Measurements from ENCODE around the gene CEP192. TPM values are rescaled to one million over a fixed set of nuclear protein-coding genes. Genes with fewer than 3 reads are reported as not detected.

The CEP192 gene
- total RNA-seq, 3 donors from 2014 or later, result 19.8 to 38.6 (median 23.9) TPM

DNA sequence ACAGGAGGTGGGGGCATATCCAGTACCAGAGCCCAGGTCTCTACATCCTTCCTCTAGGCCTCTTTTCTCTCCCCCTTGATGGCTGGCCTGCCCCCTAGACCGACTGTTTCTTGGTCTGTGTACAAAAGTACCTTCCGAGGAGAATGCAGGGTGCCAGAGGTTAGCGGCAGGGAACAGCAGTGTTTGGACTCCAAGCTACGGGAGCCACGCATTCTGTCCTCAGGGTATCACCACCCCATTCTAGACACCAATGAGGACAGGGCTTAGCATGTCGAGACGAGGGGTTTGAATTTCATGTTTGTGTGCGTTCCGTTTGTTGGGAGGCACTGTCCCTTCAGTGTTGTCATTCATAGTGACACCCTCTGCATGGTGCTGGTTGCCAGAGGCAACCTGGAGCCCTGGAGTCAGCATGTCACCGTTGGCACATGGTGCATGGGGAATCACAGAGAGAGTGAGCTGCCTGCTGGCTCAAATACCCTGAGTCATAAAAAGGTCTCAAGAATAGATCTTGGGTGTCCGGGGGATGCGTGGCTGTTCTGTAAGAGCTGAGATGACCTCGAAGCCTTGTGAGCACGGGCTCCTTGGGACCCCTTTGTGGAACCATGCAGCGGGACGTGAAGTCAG is 170.2 kb downstream of the CEP192 start:
- H3K27me3 ChIP-seq, result no peaks in the 10 kb centered on the region
- H3K4me3 ChIP-seq, result no peak overlapping the region
- DNase-seq (ENCODE audit: low spot score in 2 of 2), result no peak
- no peaks in the 10 kb centered on the region for H3K4me1 ChIP-seq
- H3K27ac ChIP-seq, result no peak overlapping the region
- H3K9me3 ChIP-seq, result peaks cover 18 to 26% of the 10 kb centered on the region in 2 donors
- no peak for TF ChIP-seq POLR2A (IDR thresholded peaks at IDR 0.05)
- TF ChIP-seq, protein P1, sequence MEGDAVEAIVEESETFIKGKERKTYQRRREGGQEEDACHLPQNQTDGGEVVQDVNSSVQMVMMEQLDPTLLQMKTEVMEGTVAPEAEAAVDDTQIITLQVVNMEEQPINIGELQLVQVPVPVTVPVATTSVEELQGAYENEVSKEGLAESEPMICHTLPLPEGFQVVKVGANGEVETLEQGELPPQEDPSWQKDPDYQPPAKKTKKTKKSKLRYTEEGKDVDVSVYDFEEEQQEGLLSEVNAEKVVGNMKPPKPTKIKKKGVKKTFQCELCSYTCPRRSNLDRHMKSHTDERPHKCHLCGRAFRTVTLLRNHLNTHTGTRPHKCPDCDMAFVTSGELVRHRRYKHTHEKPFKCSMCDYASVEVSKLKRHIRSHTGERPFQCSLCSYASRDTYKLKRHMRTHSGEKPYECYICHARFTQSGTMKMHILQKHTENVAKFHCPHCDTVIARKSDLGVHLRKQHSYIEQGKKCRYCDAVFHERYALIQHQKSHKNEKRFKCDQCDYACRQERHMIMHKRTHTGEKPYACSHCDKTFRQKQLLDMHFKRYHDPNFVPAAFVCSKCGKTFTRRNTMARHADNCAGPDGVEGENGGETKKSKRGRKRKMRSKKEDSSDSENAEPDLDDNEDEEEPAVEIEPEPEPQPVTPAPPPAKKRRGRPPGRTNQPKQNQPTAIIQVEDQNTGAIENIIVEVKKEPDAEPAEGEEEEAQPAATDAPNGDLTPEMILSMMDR (IDR thresholded peaks at IDR 0.05), result no peak
- intact Hi-C loops (cut with DNase I; ENCODE audit: low total_unique reads), result no loop called here
- H3K36me3 ChIP-seq, result no peaks in the 10 kb centered on the region

DNA sequence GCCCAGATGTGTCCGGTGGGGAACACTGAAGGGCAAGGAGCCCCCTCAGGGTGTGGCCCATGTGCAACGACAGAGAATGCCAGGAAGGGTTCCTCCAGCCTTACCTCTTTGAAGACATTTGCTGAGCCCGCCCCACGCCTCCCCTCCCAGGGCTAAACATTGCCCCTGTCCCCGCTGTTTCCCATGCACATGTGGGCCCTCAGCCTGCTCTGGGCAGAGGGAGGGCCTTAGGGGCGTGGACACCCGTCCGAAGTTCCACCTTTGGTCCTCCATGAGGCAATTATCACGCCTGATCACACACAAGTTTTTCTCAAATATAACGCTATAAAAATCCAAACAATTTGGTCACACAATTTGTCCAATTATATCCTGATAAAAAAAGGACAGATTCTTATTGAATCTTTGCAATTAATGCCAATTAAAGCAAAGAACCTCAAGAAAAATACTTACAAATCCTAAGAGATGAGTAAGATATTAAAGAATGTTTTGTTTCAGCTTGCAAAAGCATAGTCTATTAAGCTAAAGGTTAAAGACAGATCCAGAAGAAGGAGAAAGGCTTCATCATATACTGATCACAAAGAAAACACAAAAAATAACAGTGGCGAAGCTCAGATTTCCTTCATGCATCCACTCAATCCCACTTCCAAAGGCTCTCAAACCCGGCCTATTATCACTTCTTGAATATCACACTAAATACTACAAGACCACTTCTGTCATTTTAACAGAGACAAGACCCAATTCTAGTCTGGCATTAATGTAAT is 172.2 kb downstream of the CEP192 start:
- TF ChIP-seq, protein P1 (IDR thresholded peaks at IDR 0.05), result no peak
- no peak for TF ChIP-seq POLR2A (IDR thresholded peaks at IDR 0.05)
- TF ChIP-seq POLR2AphosphoS5 (IDR thresholded peaks at IDR 0.05), result no peak
- intact Hi-C loops (cut with DNase I; ENCODE audit: low total_unique reads), result no loop called here
- no peak overlapping the region for H3K4me3 ChIP-seq
- no peaks in the 10 kb centered on the region for H3K36me3 ChIP-seq
- H3K4me1 ChIP-seq, result no peaks in the 10 kb centered on the region
- no peak for DNase-seq (ENCODE audit: low spot score in 2 of 2)
- H3K27me3 ChIP-seq, result no peaks in the 10 kb centered on the region
- H3K9me3 ChIP-seq, result peaks cover under 1 to 6% of the 10 kb centered on the region in 2 donors
- H3K27ac ChIP-seq, result no peak overlapping the region

DNA sequence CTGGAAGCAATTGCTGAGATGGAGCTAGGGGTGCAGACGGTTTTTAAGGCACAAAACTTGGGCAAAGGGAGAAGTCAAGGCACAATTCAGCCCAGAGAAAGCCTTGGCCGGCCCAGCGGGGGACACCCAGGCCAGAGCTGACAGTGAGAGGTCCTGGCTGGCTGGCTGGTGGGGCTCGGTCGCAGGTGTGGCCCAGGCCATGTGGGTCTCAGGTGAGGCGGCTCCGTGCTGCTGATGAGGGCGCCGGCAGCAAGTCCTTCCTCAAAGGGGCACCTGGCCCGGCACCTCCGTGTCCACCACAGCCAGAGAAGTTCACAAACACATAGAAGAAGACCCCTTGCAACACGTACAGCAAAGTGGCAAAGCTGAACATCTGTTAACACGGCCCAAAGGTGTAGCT is 173.2 kb downstream of the CEP192 start:
- no peaks in the 10 kb centered on the region for H3K36me3 ChIP-seq
- no peaks in the 10 kb centered on the region for H3K27me3 ChIP-seq
- no peak for TF ChIP-seq POLR2A (IDR thresholded peaks at IDR 0.05)
- TF ChIP-seq, protein P1 (IDR thresholded peaks at IDR 0.05), result no peak
- no peak overlapping the region for H3K4me3 ChIP-seq
- DNase-seq (ENCODE audit: low spot score in 2 of 2), result no peak
- no peak overlapping the region for H3K27ac ChIP-seq
- no peaks in the 10 kb centered on the region for H3K4me1 ChIP-seq
- H3K9me3 ChIP-seq, result no peaks in the 10 kb centered on the region
- intact Hi-C loops (cut with DNase I; ENCODE audit: low total_unique reads), result no loop called here

DNA sequence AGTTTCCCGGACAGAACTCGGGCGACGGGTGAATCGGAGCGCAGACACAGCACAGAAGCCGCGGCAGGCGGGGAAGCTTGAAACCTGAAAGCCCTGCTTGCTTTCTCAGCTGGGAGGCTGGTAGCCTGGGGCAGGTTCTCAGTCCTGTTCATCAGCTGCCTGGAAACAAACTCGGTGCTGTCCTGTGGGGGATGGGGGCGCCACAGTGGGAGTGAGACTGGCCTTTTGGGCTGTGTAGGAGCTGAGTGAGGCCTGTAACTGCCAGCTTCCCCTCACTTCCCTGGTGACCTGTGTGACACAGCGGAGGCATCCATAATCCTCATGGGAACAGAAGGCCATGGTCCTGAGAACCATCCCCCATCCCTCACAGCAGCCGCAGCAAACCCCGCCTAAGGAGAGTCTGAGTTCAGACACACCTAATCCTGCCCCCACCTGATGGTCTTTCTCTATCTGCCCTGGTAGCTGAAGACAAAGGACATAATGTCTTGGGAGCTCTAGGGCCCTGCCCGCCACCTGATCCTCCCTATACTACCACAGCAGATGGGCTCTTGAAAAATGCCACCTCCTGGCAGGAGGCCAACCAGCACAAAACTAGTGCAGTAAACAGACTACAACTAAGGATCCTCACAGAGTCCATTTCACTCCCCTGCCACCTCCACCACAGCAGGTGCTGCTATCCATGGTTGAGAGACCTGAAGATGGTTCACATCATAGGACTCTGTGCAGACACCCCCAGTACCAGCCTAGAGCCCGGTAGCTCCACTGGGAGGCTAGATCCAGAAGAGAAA is 174.7 kb downstream of the CEP192 start:
- Histone ChIP-seq H3K9me3 (no peaks in the 10 kb centered on the region), H3K4me3 (no peak overlapping the region), H3K27me3 (no peaks in the 10 kb centered on the region), H3K4me1 (no peaks in the 10 kb centered on the region), H3K36me3 (no peaks in the 10 kb centered on the region), H3K27ac (no peak overlapping the region)
- intact Hi-C loops (cut with DNase I; ENCODE audit: low total_unique reads), result no loop called here
- TF ChIP-seq POLR2AphosphoS5 (IDR thresholded peaks at IDR 0.05), result no peak
- TF ChIP-seq POLR2A (IDR thresholded peaks at IDR 0.05), result no peak
- TF ChIP-seq, protein P1 (IDR thresholded peaks at IDR 0.05), result no peak
- no peak for DNase-seq (ENCODE audit: low spot score in 2 of 2)

Measured in breast epithelium (tissue), 4 donors.